ENCODE results near the gene CD4. TPM values are rescaled to one million over a fixed set of nuclear protein-coding genes. Genes with fewer than 3 reads are reported as not detected.

Gene CD4
- total and polyA plus RNA-seq, 10 of the 15 experiments (the other 5 are each of a cell fraction or from before 2014, with no cell fraction given), result 0.24 to 1.6 (median 0.69) TPM

DNA sequence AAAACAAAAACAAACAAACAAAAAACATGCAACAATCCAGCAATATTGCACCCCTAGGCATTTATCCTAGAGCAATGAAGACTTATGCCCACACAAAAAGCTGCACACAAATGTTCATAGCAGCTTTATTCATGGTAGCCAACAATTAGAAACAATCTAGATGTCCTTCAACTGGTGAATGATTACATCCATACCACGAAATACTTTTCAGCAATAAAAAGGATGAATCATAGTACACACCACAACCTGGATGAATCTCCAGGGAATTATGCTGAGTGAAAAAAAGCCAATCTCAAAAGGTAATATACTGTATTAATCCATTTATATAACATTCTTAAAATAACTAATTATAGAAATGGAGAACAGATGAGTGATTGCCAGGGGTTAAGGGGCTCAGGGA lies 17.8 kb downstream of the CD4 start (continued):
- no peak for TF ChIP-seq MEF2A (IDR thresholded peaks at IDR 0.05; ENCODE audit: insufficient read depth, low read depth, low read length)

GRCh38 chr12:6809056-6809455 lies 19.7 kb downstream of the CD4 start:
- TF ChIP-seq TCF7 (IDR thresholded peaks at IDR 0.05; ENCODE audit: borderline replicate concordance) (no peak), ATF2 (IDR thresholded peaks at IDR 0.05; ENCODE audit: low read length) (no peak), TAF1 (IDR thresholded peaks at IDR 0.05; ENCODE audit: borderline replicate concordance, low read depth, low read length) (no peak), KAT2A (conservative IDR thresholded peaks at IDR 0.05; ENCODE audit: control insufficient read depth, low read depth, low read length) (no peak), PAX8 (IDR thresholded peaks at IDR 0.05) (no peak), NR2C1 (IDR thresholded peaks at IDR 0.05) (no peak), GATAD2B (conservative IDR thresholded peaks at IDR 0.05; ENCODE audit: low read depth) (no peak), MEF2A (IDR thresholded peaks at IDR 0.05; ENCODE audit: insufficient read depth, low read depth, low read length) (no peak), IKZF2 (IDR thresholded peaks at IDR 0.05) (no peak), NR2F1 (conservative IDR thresholded peaks at IDR 0.05) (no peak), RAD21 (IDR thresholded peaks at IDR 0.05; ENCODE audit: insufficient read depth, low read depth, low read length) (no peak), CEBPB (IDR thresholded peaks at IDR 0.05; ENCODE audit: borderline replicate concordance in 1 of 2, low read depth in 2 of 2, low read length in 2 of 2) (no peak), GABPA (IDR thresholded peaks at IDR 0.05; ENCODE audit: low read depth) (no peak), SP1 (IDR thresholded peaks at IDR 0.05; ENCODE audit: low read depth, low read length) (no peak), USF2 (IDR thresholded peaks at IDR 0.05; ENCODE audit: borderline replicate concordance, low read depth, low read length) (no peak)
- WGBS (ENCODE audit: insufficient coverage, insufficient replicate concordance, low lambda C conversion rate, missing lambda C conversion rate), result 56% methylated on average over 10 of the region's 10 CpGs
- Histone ChIP-seq H3K4me3 (no peak overlapping the region), H3K79me2 (ENCODE audit: control insufficient read depth, insufficient read depth, low read length) (no peaks in the 10 kb centered on the region), H3K36me3 (ENCODE audit: control insufficient read depth in 2 of 2, insufficient read depth in 2 of 2, low read length in 1 of 2) (no peaks in the 10 kb centered on the region), H3K9ac (ENCODE audit: control insufficient read depth, insufficient read depth, low read length) (no peak overlapping the region), H3K27me3 (replicated peaks in 1 of 2; ENCODE audit: control insufficient read depth in 2 of 2, insufficient read depth in 2 of 2, low read length in 1 of 2) (no peaks in the 10 kb centered on the region; a peak in 2 of 4 replicates), H3K9me3 (replicated peaks; ENCODE audit: control insufficient read depth, insufficient read depth, low read length) (no peaks in the 10 kb centered on the region), H3K4me1 (ENCODE audit: control insufficient read depth, insufficient read depth, low read length) (0 out of 2 replicates have a peak, but pooled peaks cover 4% of the 10 kb centered on the region), H3K4me2 (ENCODE audit: control insufficient read depth, insufficient read depth) (no peak overlapping the region), H4K20me1 (ENCODE audit: control insufficient read depth, insufficient read depth) (no peaks in the 10 kb centered on the region), H2AFZ (ENCODE audit: control insufficient read depth, low read depth, low read length) (no peak overlapping the region), H3K27ac (ENCODE audit: control insufficient read depth, insufficient read depth) (no peak overlapping the region)
- in situ Hi-C loops (cut with MboI), result no loop called here
- intact Hi-C loops (cut with micrococcal nuclease; ENCODE audit: unreplicated experiment), result no loop called here
- POLR2A ChIA-PET, result interaction anchor here (0.6 kb wide), 1 partner anchor 363 kb away, joined by 3 read pairs; no protein-coding TSS in a partner anchor
- SMC1A ChIA-PET (ENCODE audit: uncharacterized antibody, unreplicated experiment), result no interaction called here
- RAD21 ChIA-PET (ENCODE audit: unreplicated experiment), result interaction anchor here (1.6 kb wide), 1 partner anchor 56 kb away, joined by 5 read pairs; the partner anchor contains the start of gene MLF2
- ATAC-seq (no peak), FAIRE-seq (no peak), DNase-seq (ENCODE audit: low read depth, low spot score) (no peak)
- CTCF ChIA-PET, result interaction anchor here (1.1 kb wide), 1 partner anchor 24 kb away, joined by 3 read pairs; no protein-coding TSS in a partner anchor
- no TSS peak for BruUV-seq (replicated peaks)

All from GM12878 (cell line).